ENCODE data around the gene FZD7.

DNA sequence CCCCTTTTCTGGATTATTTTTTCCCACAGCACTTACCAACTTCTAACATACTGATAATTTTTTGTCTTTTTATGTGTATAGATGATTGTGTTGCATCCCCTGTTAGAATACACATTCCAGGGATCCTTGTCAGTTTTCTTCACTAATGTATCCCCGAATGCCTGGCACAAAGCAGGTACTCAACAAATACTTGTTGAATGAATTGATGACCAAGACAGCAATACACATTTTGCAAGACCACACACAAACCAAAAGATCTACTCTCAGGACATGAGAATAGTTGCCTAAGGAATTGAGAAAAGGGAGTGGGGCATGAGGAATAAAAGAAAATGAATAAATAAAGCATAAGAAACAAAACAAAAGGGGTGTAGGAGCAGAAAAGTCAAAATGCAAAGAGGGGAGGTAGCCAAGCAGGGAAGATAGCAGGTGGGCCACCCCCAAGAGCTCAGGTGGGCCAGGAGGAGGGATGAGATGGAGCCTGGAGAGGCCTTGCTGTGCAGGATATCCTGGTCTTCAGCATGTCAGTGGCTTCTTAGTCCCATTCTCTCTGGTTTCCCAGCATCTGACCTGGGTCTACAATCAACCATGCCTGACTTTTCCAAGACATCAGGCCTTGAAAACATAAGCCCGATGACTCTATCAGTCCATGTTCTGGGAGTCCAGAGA, 38.5 kb upstream of the FZD7 start:
- TF ChIP-seq, protein P1, sequence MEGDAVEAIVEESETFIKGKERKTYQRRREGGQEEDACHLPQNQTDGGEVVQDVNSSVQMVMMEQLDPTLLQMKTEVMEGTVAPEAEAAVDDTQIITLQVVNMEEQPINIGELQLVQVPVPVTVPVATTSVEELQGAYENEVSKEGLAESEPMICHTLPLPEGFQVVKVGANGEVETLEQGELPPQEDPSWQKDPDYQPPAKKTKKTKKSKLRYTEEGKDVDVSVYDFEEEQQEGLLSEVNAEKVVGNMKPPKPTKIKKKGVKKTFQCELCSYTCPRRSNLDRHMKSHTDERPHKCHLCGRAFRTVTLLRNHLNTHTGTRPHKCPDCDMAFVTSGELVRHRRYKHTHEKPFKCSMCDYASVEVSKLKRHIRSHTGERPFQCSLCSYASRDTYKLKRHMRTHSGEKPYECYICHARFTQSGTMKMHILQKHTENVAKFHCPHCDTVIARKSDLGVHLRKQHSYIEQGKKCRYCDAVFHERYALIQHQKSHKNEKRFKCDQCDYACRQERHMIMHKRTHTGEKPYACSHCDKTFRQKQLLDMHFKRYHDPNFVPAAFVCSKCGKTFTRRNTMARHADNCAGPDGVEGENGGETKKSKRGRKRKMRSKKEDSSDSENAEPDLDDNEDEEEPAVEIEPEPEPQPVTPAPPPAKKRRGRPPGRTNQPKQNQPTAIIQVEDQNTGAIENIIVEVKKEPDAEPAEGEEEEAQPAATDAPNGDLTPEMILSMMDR (IDR thresholded peaks at IDR 0.05): no peak
- TF ChIP-seq POLR2A (IDR thresholded peaks at IDR 0.05): no peak

All from body of pancreas (tissue), 4 donors.